ENCODE results near the gene REEP1.

Gene REEP1

DNA sequence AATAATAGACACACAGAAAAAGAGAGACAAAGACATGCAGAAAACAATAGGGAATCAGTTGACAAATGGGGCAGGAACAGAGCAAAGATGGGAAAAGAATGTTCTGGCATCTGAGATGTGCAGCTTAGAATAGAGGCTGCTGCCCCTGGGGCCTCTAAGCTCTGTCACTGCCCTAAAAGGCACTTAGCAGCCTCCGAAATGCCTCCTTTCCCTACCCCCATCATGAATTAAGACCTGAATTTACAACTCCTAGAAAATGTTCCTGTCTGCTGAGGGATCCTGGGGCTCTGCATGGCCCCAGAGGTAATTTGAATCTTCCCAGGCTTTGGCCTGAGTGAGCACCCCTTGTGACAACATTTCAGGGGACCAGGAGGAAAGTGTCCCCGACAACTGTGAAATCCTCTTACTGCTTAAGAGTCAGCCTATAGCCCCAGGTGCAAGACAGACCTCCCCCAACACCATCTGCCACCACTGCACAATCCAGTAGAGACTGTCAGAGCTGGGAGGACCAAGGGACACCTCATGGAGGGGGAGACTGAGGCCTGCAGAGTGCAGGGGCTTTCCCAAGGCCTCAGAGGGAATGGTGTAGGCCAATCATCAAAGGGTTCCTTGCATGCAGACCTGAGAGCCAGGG, 113.4 kb downstream of the REEP1 start:
- no peak overlapping the region for H3K4me3 Mint-ChIP-seq
- no peak overlapping the region for H3K27ac Mint-ChIP-seq
- H3K9me3 Mint-ChIP-seq, result no peaks in the 10 kb centered on the region
- ATAC-seq (no peak), DNase-seq (no peak)
- peaks cover 25% of the 10 kb centered on the region for H3K4me1 Mint-ChIP-seq
- no peaks in the 10 kb centered on the region for H3K27me3 Mint-ChIP-seq

GRCh38 chr2:86223140-86223926, 114.1 kb downstream of the REEP1 start:
- H3K4me3 Mint-ChIP-seq, result no peak overlapping the region
- no peak overlapping the region for H3K27ac Mint-ChIP-seq
- peaks cover 0 to 1% of the 10 kb centered on the region in 2 donors for H3K9me3 Mint-ChIP-seq
- ATAC-seq, result no peak
- peaks cover 25% of the 10 kb centered on the region for H3K4me1 Mint-ChIP-seq
- no peak for DNase-seq
- no peaks in the 10 kb centered on the region for H3K27me3 Mint-ChIP-seq

- H3K4me1 Mint-ChIP-seq, result peaks cover 39% of the 10 kb centered on the region
- H3K27ac Mint-ChIP-seq, result no peak overlapping the region
- H3K27me3 Mint-ChIP-seq, result no peaks in the 10 kb centered on the region
- H3K4me3 Mint-ChIP-seq, result no peak overlapping the region
- ATAC-seq (peak; percentile 60), DNase-seq (peak; percentile 50 to 56)
- H3K9me3 Mint-ChIP-seq, result peaks cover 0 to 7% of the 10 kb centered on the region in 2 donors
These were observed 116.3 kb downstream of the REEP1 start for GRCh38 chr2:86221066-86221684.

GRCh38 chr2:86219896-86220295, 117.5 kb downstream of the REEP1 start:
- H3K4me1 Mint-ChIP-seq, result peaks cover 31% of the 10 kb centered on the region
- no peaks in the 10 kb centered on the region for H3K27me3 Mint-ChIP-seq
- no peak for DNase-seq
- ATAC-seq, result no peak
- H3K9me3 Mint-ChIP-seq, result peaks cover 0 to 7% of the 10 kb centered on the region in 2 donors
- peak overlapping the region in 1 of 2 donors; percentile 69 for H3K27ac Mint-ChIP-seq
- no peak overlapping the region for H3K4me3 Mint-ChIP-seq

- DNase-seq (no peak), ATAC-seq (peak; percentile 46)
- H3K9me3 Mint-ChIP-seq, result peaks cover 0 to 7% of the 10 kb centered on the region in 2 donors
- peak overlapping the region in 1 of 2 donors; percentile 78 for H3K27ac Mint-ChIP-seq
- no peak overlapping the region for H3K4me3 Mint-ChIP-seq
- H3K27me3 Mint-ChIP-seq, result no peaks in the 10 kb centered on the region
- peaks cover 25% of the 10 kb centered on the region for H3K4me1 Mint-ChIP-seq
These were observed 119.3 kb downstream of the REEP1 start for GRCh38 chr2:86218124-86218523.

- H3K27ac Mint-ChIP-seq, result no peak overlapping the region
- DNase-seq (no peak), ATAC-seq (no peak)
- peaks cover 0 to 7% of the 10 kb centered on the region in 2 donors for H3K9me3 Mint-ChIP-seq
- H3K27me3 Mint-ChIP-seq, result no peaks in the 10 kb centered on the region
- peaks cover 25% of the 10 kb centered on the region for H3K4me1 Mint-ChIP-seq
- no peak overlapping the region for H3K4me3 Mint-ChIP-seq
These were observed 120.6 kb downstream of the REEP1 start for GRCh38 chr2:86216575-86217555.

GRCh38 chr2:86214503-86214832, 123.0 kb downstream of the REEP1 start:
- Mint-ChIP-seq H3K9me3 (peaks cover 0 to 7% of the 10 kb centered on the region in 2 donors), H3K4me1 (peaks cover 15% of the 10 kb centered on the region), H3K27me3 (no peaks in the 10 kb centered on the region), H3K27ac (no peak overlapping the region), H3K4me3 (no peak overlapping the region)
- no peak for ATAC-seq
- DNase-seq, result no peak

DNA sequence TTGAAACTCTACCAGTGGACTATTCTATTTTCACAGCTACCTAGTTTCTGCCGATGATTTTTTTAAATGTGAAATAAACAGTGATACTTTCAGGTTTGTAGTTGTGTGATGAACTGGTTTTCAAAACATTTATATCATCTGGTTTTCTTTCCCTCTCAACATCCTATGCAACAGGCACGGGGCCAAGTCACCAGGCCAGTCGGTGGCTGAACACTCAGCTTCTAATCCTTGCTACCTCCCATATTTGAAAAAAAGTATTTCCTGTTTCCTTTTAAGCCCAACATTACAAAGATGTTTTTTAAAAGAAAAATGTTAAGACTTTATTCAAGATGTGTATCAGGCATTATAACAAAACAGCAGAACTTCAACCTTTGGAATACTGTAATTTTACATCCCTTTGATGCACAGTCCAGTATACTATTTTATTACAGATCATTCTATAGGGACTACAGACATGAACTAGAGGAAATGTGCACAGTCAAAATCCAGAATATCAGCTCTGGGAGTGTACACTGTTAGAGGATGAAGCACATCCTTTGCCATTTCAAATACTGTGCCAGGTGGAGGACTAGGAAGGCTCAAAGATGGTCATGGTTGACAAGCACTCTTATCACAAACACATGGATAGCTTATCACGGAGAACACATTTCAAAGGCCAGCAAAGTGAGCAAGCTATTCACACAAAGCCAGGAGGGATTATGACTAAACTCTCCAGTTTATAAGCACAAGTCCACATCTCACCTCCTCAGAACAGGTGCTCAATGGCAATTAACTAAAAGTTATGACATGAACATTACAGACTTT, 123.5 kb downstream of the REEP1 start:
- ATAC-seq, result no peak

DNA sequence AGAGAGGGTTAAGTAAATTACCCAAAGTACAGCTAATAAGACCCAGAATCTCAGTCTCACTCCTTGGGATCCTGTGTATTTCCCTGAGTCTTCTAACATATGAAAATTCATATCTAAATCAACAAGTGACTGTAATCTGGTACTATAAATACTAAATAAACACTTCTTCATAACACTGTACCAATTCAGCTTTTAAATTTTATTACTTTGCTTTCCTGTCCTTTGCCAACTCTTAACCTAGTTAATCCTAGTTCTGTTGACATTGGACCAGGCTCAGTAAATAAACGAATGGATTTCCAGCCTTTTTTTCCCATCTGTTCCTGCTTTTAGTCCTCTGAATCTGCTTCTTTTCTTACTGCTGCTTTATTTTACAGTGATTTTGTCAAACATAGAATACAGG, 124.4 kb downstream of the REEP1 start:
- Mint-ChIP-seq H3K4me1 (peaks cover 12% of the 10 kb centered on the region), H3K9me3 (peaks cover 0 to 3% of the 10 kb centered on the region in 2 donors), H3K4me3 (no peak overlapping the region), H3K27ac (no peak overlapping the region), H3K27me3 (no peaks in the 10 kb centered on the region)
- no peak for DNase-seq
- no peak for ATAC-seq

More for the DNA sequence above, 123.5 kb downstream of the REEP1 start:
- no peak for DNase-seq
- Mint-ChIP-seq H3K4me1 (peaks cover 15% of the 10 kb centered on the region), H3K9me3 (peaks cover 0 to 7% of the 10 kb centered on the region in 2 donors), H3K4me3 (no peak overlapping the region), H3K27ac (no peak overlapping the region), H3K27me3 (no peaks in the 10 kb centered on the region)

DNA sequence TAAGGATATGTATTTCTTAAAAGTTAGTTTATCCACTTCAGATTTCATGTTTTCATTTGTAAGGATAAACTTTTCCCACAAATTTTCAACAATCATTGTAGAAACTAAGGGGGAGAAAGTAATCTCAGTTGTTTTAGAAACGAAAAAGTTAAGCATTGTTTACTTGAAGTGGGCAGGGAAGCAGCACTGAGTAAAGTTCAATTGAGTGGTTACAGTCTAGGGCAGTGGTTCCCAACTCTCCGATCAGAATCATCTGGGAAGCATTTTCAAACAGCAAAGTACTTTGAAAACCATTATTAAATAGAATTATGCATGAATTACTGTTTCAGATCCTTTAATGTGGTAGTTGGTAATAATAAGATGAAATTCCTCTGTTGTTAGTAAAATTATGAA, 125.6 kb downstream of the REEP1 start:
- peaks cover 5% of the 10 kb centered on the region for H3K4me1 Mint-ChIP-seq
- H3K27ac Mint-ChIP-seq, result peak overlapping the region in 1 of 2 donors; percentile 19
- ATAC-seq (no peak), DNase-seq (no peak)
- no peak overlapping the region for H3K4me3 Mint-ChIP-seq
- H3K9me3 Mint-ChIP-seq, result no peaks in the 10 kb centered on the region
- H3K27me3 Mint-ChIP-seq, result no peaks in the 10 kb centered on the region

DNA sequence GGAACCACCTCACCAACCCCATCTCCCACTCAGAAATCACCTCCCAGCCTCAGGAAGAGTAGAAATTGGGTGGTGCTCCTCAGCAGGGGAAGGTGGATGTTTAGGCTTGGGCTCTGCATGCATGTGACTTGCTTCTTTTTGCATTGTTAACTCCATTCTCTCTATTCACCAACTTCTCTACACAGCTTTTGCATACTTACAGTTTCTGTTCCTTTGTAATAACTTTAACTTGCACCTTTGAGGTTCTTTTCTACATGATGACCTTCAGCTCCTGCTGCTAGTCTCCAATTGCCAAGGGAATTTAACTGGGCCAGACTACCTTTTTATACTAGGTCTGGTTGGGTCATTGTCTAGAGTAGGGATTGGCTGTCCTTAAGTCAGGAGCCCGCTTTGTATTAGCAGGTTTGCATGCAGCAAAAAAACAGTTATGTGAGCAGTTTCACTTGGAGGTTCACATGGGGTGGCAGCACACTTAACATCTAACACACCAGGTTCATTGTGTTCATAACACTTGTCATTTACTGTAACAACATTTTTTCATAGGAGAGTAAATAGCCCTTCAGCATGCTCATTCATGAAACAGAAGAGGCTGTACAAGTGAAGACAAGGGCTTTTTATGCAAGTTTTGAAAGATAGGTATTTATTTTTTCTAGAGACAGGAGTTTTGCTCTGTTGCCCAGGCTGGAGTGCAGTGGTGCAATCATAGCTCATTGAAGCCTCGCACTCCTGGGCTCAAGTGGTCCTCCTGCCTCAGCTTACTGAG, 126.2 kb downstream of the REEP1 start:
- no peak for DNase-seq
- Mint-ChIP-seq H3K9me3 (no peaks in the 10 kb centered on the region), H3K27ac (peak overlapping the region in 1 of 2 donors; percentile 19), H3K4me3 (no peak overlapping the region), H3K4me1 (no peaks in the 10 kb centered on the region), H3K27me3 (no peaks in the 10 kb centered on the region)
- no peak for ATAC-seq

GRCh38 chr2:86204458-86204857, 133.0 kb downstream of the REEP1 start:
- Mint-ChIP-seq H3K27me3 (no peaks in the 10 kb centered on the region), H3K9me3 (no peaks in the 10 kb centered on the region), H3K27ac (no peak overlapping the region), H3K4me3 (no peak overlapping the region), H3K4me1 (peaks cover 39% of the 10 kb centered on the region)
- DNase-seq (no peak), ATAC-seq (no peak)

GRCh38 chr2:86203614-86204013, 133.8 kb downstream of the REEP1 start:
- Mint-ChIP-seq H3K4me3 (no peak overlapping the region), H3K9me3 (no peaks in the 10 kb centered on the region)

GRCh38 chr2:86202702-86203101, 134.7 kb downstream of the REEP1 start:
- no peaks in the 10 kb centered on the region for H3K9me3 Mint-ChIP-seq
- no peak overlapping the region for H3K4me3 Mint-ChIP-seq
- peak overlapping the region in 1 of 2 donors; percentile 12 for H3K27ac Mint-ChIP-seq
- no peaks in the 10 kb centered on the region for H3K27me3 Mint-ChIP-seq
- peaks cover 47% of the 10 kb centered on the region for H3K4me1 Mint-ChIP-seq
- DNase-seq, result no peak
- no peak for ATAC-seq

More at GRCh38 chr2:86203614-86204013, 133.8 kb downstream of the REEP1 start:
- DNase-seq (no peak), ATAC-seq (no peak)
- Mint-ChIP-seq H3K27me3 (no peaks in the 10 kb centered on the region), H3K4me1 (peaks cover 39% of the 10 kb centered on the region), H3K27ac (no peak overlapping the region)

Data from stimulated activated naive CD8-positive, alpha-beta T cell treated with anti-CD3 and anti-CD28 coated beads, Interleukin-15, amount 100 ng/mL, for 72 hours (primary cell).